ENCODE data around the gene RAB11A. TPM values are rescaled to one million over a fixed set of nuclear protein-coding genes. Genes with fewer than 3 reads are reported as not detected.

The RAB11A gene
- total and polyA plus RNA-seq, 2 donors (not counting 3 experiments of a cell fraction or from before 2014, with no cell fraction given): 239 to 250 TPM

DNA sequence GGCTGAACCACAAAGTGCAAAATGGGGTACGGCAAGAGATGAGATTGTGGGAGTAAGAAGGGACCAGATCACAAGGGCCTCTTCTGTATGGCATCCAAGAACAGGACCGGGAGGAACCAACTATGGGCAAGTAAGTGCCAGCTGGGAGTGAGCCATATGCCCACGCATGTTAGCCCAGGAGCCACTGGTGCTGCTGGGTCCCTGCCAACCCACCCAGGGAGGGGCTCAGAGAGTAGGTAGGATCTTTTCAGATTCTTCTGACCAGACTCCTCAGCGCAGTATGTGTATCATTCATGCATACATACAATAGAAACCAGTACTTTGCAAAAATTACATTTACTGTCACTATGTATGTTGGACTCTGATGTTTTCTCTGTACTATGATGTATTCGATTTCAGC is 54.0 kb downstream of the RAB11A start:
- POLR2A ChIA-PET: no interaction called here
- H4K20me1 ChIP-seq (replicated peaks; ENCODE audit: control insufficient read depth, extremely low read depth, insufficient read depth, low read length): no peaks in the 10 kb centered on the region
- BruUV-seq (replicated peaks): no TSS peak
- no peak for TF ChIP-seq MYC (IDR thresholded peaks at IDR 0.05; ENCODE audit: low read depth, low read length)
- TF ChIP-seq GATA2 (IDR thresholded peaks at IDR 0.05; ENCODE audit: insufficient read depth, insufficient read length, low read depth, low read length): no peak
- TF ChIP-seq FOS (IDR thresholded peaks at IDR 0.05; ENCODE audit: borderline replicate concordance, insufficient read depth, low read length): no peak
- TF ChIP-seq POLR2A (IDR thresholded peaks at IDR 0.05; ENCODE audit: low read depth, low read length): no peak
- no peak for TF ChIP-seq JUN (IDR thresholded peaks at IDR 0.05; ENCODE audit: borderline replicate concordance, insufficient read depth, insufficient read length, low read depth)
- TF ChIP-seq POLR2AphosphoS5 (IDR thresholded peaks at IDR 0.05; ENCODE audit: insufficient read depth, low read depth, low read length): no peak
- TF ChIP-seq, protein P1, sequence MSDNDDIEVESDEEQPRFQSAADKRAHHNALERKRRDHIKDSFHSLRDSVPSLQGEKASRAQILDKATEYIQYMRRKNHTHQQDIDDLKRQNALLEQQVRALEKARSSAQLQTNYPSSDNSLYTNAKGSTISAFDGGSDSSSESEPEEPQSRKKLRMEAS (IDR thresholded peaks at IDR 0.05; ENCODE audit: insufficient read depth, insufficient read length): no peak
- H3K9me1 ChIP-seq (replicated peaks; ENCODE audit: control insufficient read depth, extremely low read depth, insufficient read depth, low read length): no peaks in the 10 kb centered on the region
- H3K4me1 ChIP-seq (ENCODE audit: control insufficient read depth, extremely low read depth, insufficient read depth, low read length): no peaks in the 10 kb centered on the region
- H3K27me3 ChIP-seq (ENCODE audit: control insufficient read depth in 2 of 2, insufficient read depth in 2 of 2, low read length in 2 of 2): no peaks in the 10 kb centered on the region
- DNase-seq (ENCODE audit: low read depth, low spot score): no peak
- CTCF ChIA-PET: no interaction called here
- FAIRE-seq: no peak
- H3K9ac ChIP-seq (replicated peaks; ENCODE audit: extremely low read depth, insufficient read depth, low read length): no peak overlapping the region
- intact Hi-C loops (cut with micrococcal nuclease): no loop called here
- no peaks in the 10 kb centered on the region for H3K79me2 ChIP-seq (ENCODE audit: control insufficient read depth, insufficient read depth, low read length)
- dilution Hi-C loops (cut with MboI; ENCODE audit: extremely low pct_ligation_motif_present, low sequenced_read_pairs): no loop called here
- no peak overlapping the region for H2AFZ ChIP-seq (ENCODE audit: low read depth, low read length)
- H3K9me3 ChIP-seq (replicated peaks; ENCODE audit: control insufficient read depth, insufficient read depth, low read length): no peaks in the 10 kb centered on the region
- H3K27ac ChIP-seq (ENCODE audit: insufficient read depth, low read depth, low read length): no peak overlapping the region
- H3K4me3 ChIP-seq (replicated peaks in 1 of 3; ENCODE audit: insufficient read depth in 1 of 3, low read depth in 1 of 3, low read length in 3 of 3): no peak overlapping the region
- H3K36me3 ChIP-seq (ENCODE audit: control insufficient read depth in 2 of 2, extremely low read depth in 1 of 2, insufficient read depth in 2 of 2, low read length in 2 of 2): no peaks in the 10 kb centered on the region
- no peak overlapping the region for H3K4me2 ChIP-seq (ENCODE audit: insufficient read depth, low read length)

DNA sequence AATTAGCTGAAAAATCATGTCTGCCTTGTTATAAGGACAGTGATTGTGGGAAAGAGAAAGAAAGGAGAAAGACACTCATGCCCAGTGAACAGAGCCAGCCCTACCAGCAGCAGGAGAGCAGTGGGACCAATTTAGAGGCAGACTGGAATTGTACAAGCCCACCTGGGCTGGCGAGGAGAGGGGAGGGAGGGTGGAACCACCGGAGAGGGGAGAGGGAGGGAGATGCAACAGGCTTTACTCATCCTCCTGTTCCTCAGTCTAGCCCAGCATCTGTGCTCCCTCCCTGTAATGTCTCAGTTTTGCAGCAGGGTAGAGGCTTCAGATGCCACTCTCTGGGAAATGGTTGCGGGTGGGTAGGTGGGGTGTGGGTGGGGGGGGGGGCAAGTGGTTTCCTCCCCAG is 54.7 kb downstream of the RAB11A start:
- FAIRE-seq: no peak
- CTCF ChIA-PET: no interaction called here

More for the DNA sequence above, 54.7 kb downstream of the RAB11A start:
- no peaks in the 10 kb centered on the region for H4K20me1 ChIP-seq (replicated peaks; ENCODE audit: control insufficient read depth, extremely low read depth, insufficient read depth, low read length)
- no peaks in the 10 kb centered on the region for H3K36me3 ChIP-seq (ENCODE audit: control insufficient read depth in 2 of 2, extremely low read depth in 1 of 2, insufficient read depth in 2 of 2, low read length in 2 of 2)
- no peak overlapping the region for H3K4me2 ChIP-seq (ENCODE audit: insufficient read depth, low read length)
- H2AFZ ChIP-seq (ENCODE audit: low read depth, low read length): no peak overlapping the region
- dilution Hi-C loops (cut with MboI; ENCODE audit: extremely low pct_ligation_motif_present, low sequenced_read_pairs) (no loop called here), intact Hi-C loops (cut with micrococcal nuclease) (no loop called here)
- no peaks in the 10 kb centered on the region for H3K4me1 ChIP-seq (ENCODE audit: control insufficient read depth, extremely low read depth, insufficient read depth, low read length)
- H3K27me3 ChIP-seq (ENCODE audit: control insufficient read depth in 2 of 2, insufficient read depth in 2 of 2, low read length in 2 of 2): no peaks in the 10 kb centered on the region
- no peak overlapping the region for H3K4me3 ChIP-seq (replicated peaks in 1 of 3; ENCODE audit: insufficient read depth in 1 of 3, low read depth in 1 of 3, low read length in 3 of 3)
- no TSS peak for BruUV-seq (replicated peaks)
- no peak for DNase-seq (ENCODE audit: low read depth, low spot score)
- no peaks in the 10 kb centered on the region for H3K9me1 ChIP-seq (replicated peaks; ENCODE audit: control insufficient read depth, extremely low read depth, insufficient read depth, low read length)
- TF ChIP-seq JUN (IDR thresholded peaks at IDR 0.05; ENCODE audit: borderline replicate concordance, insufficient read depth, insufficient read length, low read depth) (no peak), MYC (IDR thresholded peaks at IDR 0.05; ENCODE audit: low read depth, low read length) (no peak), GATA2 (IDR thresholded peaks at IDR 0.05; ENCODE audit: insufficient read depth, insufficient read length, low read depth, low read length) (no peak), FOS (IDR thresholded peaks at IDR 0.05; ENCODE audit: borderline replicate concordance, insufficient read depth, low read length) (no peak)
- TF ChIP-seq, protein P1 (IDR thresholded peaks at IDR 0.05; ENCODE audit: insufficient read depth, insufficient read length): no peak
- TF ChIP-seq, protein P2, sequence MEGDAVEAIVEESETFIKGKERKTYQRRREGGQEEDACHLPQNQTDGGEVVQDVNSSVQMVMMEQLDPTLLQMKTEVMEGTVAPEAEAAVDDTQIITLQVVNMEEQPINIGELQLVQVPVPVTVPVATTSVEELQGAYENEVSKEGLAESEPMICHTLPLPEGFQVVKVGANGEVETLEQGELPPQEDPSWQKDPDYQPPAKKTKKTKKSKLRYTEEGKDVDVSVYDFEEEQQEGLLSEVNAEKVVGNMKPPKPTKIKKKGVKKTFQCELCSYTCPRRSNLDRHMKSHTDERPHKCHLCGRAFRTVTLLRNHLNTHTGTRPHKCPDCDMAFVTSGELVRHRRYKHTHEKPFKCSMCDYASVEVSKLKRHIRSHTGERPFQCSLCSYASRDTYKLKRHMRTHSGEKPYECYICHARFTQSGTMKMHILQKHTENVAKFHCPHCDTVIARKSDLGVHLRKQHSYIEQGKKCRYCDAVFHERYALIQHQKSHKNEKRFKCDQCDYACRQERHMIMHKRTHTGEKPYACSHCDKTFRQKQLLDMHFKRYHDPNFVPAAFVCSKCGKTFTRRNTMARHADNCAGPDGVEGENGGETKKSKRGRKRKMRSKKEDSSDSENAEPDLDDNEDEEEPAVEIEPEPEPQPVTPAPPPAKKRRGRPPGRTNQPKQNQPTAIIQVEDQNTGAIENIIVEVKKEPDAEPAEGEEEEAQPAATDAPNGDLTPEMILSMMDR (IDR thresholded peaks at IDR 0.05; ENCODE audit: extremely low read depth in 1 of 2, insufficient read depth in 1 of 2, low read depth in 1 of 2, low read length in 2 of 2): no peak
- H3K9me3 ChIP-seq (replicated peaks; ENCODE audit: control insufficient read depth, insufficient read depth, low read length): no peaks in the 10 kb centered on the region
- H3K27ac ChIP-seq (ENCODE audit: insufficient read depth, low read depth, low read length): no peak overlapping the region
- no peak overlapping the region for H3K9ac ChIP-seq (replicated peaks; ENCODE audit: extremely low read depth, insufficient read depth, low read length)
- H3K79me2 ChIP-seq (ENCODE audit: control insufficient read depth, insufficient read depth, low read length): no peaks in the 10 kb centered on the region
- POLR2A ChIA-PET: no interaction called here

Measured in endothelial cell of umbilical vein (primary cell).